Head of caudate nucleus (tissue), 42 donors: ENCODE data around the gene RARB.

Experiments
- DNase-seq, 42 donors: peaks; one replicate each; pipeline versions ENCODE4 v3.0.0 to v3.0.0-alpha.2; 2020 to 2021; ENCODE audit warnings: mixed read lengths in 7 of 42
- intact Hi-C: fragments of 100-400 bp; cut with DNase I; formaldehyde crosslinking; loops from one replicate; pipeline ENCODE4 v1.15.0; 2022

Gene RARB

GRCh38 chr3:25582242-25582641 is 154.2 kb downstream of the RARB start:
- intact Hi-C loops, result no loop called here
- DNase-seq, result no peak

- intact Hi-C loops, result no loop called here
- DNase-seq, result no peak
Observed at GRCh38 chr3:25583343-25583742, 155.3 kb downstream of the RARB start.

- intact Hi-C loops, result no loop called here
- no peak for DNase-seq
Observed at GRCh38 chr3:25584011-25584789, 156.1 kb downstream of the RARB start.

GRCh38 chr3:25585361-25586166 is 157.5 kb downstream of the RARB start:
- peak in 2 of 42 donors; percentile 15 to 35 for DNase-seq
- intact Hi-C loops, result no loop called here

- intact Hi-C loops, result no loop called here
- DNase-seq, result no peak
Observed at GRCh38 chr3:25586167-25586505, 158.1 kb downstream of the RARB start.

- peak in 1 of 42 donors; percentile 11 for DNase-seq
- intact Hi-C loops, result no loop called here
Observed at GRCh38 chr3:25586553-25586952, 158.5 kb downstream of the RARB start.

- DNase-seq, result peak in 1 of 42 donors; percentile 34
- intact Hi-C loops, result no loop called here
Observed at GRCh38 chr3:25587094-25587493, 159.0 kb downstream of the RARB start.

- no peak for DNase-seq
- intact Hi-C loops, result no loop called here
Observed at GRCh38 chr3:25587526-25587925, 159.5 kb downstream of the RARB start.

GRCh38 chr3:25587975-25588374 is 159.9 kb downstream of the RARB start:
- intact Hi-C loops, result no loop called here
- no peak for DNase-seq

GRCh38 chr3:25588441-25589103 is 160.5 kb downstream of the RARB start:
- DNase-seq, result no peak
- intact Hi-C loops, result no loop called here

GRCh38 chr3:25589104-25589782 is 161.2 kb downstream of the RARB start:
- peak in 1 of 42 donors; percentile 5 for DNase-seq

GRCh38 chr3:25589783-25590258 is 161.8 kb downstream of the RARB start:
- intact Hi-C loops, result no loop called here
- DNase-seq, result peak in 1 of 42 donors; percentile 5

More at GRCh38 chr3:25589104-25589782, 161.2 kb downstream of the RARB start:
- intact Hi-C loops, result no loop called here

GRCh38 chr3:25592510-25592968 is 164.5 kb downstream of the RARB start:
- intact Hi-C loops, result no loop called here
- peak in 4 of 42 donors; percentile 25 to 59 (median 40) for DNase-seq

- intact Hi-C loops, result no loop called here
- DNase-seq, result no peak
Observed at GRCh38 chr3:25593001-25593400, 164.9 kb downstream of the RARB start.

GRCh38 chr3:25594007-25594502 is 166.0 kb downstream of the RARB start:
- peak in 1 of 42 donors; percentile 45 for DNase-seq
- intact Hi-C loops, result no loop called here

GRCh38 chr3:25597535-25598101 is 169.6 kb downstream of the RARB start:
- DNase-seq, result no peak
- intact Hi-C loops, result no loop called here

- DNase-seq, result peak in 1 of 42 donors; percentile 16
- intact Hi-C loops, result no loop called here
Observed at GRCh38 chr3:25603703-25604102, 175.6 kb downstream of the RARB start.

- intact Hi-C loops, result no loop called here
- no peak for DNase-seq
Observed at GRCh38 chr3:25604107-25604805, 176.2 kb downstream of the RARB start.
